Limb (tissue), 2 donors: ENCODE results near the gene DBF4B.

Experiments
- DNase-seq, 2 donors: peaks; one replicate each; pipeline ENCODE4 v3.0.0-alpha.2; 2016; ENCODE audit errors: extremely low spot score in 2 of 2

Gene DBF4B

GRCh38 chr17:44797802-44798201 is 89.3 kb downstream of the DBF4B start:
- no peak for DNase-seq

DNA sequence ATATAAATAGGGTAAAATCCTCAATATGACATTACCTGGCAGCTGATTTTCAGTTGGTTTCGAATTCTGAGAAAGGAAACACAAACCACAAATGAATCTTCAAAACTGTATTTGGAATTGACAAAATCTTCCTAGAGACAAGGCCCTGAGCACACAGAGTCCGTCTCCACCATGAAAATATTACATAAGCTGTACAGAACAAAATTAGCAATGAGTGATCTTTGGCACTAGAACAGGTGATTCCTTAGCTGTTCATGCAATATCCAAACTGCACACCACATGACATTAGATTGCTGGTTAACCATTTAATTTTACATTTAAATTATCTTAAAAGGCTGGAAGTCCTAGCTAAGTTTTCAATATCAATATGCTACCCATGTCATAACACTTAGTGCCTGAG is 89.9 kb downstream of the DBF4B start:
- no peak for DNase-seq
